ENCODE results near the gene RNF4. TPM values are rescaled to one million over a fixed set of nuclear protein-coding genes. Genes with fewer than 3 reads are reported as not detected.

Gene RNF4, protein sequence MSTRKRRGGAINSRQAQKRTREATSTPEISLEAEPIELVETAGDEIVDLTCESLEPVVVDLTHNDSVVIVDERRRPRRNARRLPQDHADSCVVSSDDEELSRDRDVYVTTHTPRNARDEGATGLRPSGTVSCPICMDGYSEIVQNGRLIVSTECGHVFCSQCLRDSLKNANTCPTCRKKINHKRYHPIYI
- total RNA-seq = 40.0 and 51.1 TPM in 2 replicates

GRCh38 chr4:2468456-2469191 lies at the start of gene RNF4:
Gene RNF4 (plus strand): TSS chr4:2469106. CDS start chr4:2490494, 21,388 bp downstream.

DNA sequence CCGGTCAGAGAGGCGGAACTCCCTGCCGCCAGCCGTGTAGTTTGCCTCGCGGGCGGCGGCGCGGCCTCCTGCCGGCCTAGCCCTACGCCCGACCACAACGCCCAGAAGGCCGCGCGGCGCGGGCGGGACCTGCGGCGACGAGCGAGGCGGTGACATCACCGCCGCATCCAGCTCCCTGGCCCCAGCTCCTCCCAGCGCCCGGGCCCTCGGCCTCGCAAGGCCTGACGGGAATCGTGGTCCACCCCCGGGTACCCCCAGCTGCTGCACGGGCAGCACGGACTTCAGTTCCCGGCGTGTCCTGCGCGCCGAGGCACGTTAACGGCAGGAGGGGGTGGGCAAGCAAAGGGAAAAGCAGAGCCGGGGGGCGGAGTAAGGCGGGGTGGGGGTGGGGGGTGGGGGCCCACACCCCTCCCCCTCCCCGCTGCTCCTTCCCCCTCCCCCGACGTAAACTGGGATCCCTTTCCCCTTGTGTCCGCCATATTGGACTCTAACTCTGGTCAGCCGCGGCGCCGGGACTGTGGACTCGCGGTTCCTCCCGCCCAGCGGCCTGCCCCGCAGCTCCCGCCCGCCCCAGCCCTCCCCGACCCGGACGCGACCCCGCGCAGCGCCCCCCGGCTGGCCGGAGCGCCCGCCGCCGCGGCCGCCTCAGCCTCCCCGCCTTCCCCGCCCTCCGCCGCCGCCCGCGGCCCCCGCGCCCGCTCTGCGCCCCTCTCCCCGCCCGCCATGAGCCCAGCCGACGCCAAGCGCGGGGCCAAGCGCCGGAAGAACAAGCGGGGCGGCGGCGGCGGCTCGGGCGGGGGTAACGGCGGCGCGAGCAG lies 67.5 kb downstream of the RNF4 start, which contains the start of gene FAM193A:
TSS of gene FAM193A (plus strand) at position 455 of the 818 bp plus-strand sequence. CDS start at position 724, 269 bp downstream.

Other genes starting within 250 kb of the RNF4 start
- 10.8 and 15.5 TPM in 2 replicates for gene HAUS3, start 227.0 kb upstream of the RNF4 start, total RNA-seq
- gene POLN, start 227.0 kb upstream of the RNF4 start, total RNA-seq = 1.2 and 1.5 TPM in 2 replicates
- 58.5 and 64.4 TPM in 2 replicates for gene MXD4, start 207.0 kb upstream of the RNF4 start, total RNA-seq
- gene ZFYVE28, start 50.5 kb upstream of the RNF4 start, total RNA-seq = 5.3 and 8.6 TPM in 2 replicates
- gene CFAP99, start 50.2 kb upstream of the RNF4 start, total RNA-seq = not detected in 2 replicates
- gene FAM193A, start 67.5 kb downstream of the RNF4 start, total RNA-seq = 12.6 and 15.5 TPM in 2 replicates

Data from mammary microvascular endothelial cell (primary cell).